ENCODE measurements around the gene SHMT2. TPM values are rescaled to one million over a fixed set of nuclear protein-coding genes. Genes with fewer than 3 reads are reported as not detected.

Gene SHMT2
- total RNA-seq, 1 experiment from 2014 or later = 274 TPM

DNA sequence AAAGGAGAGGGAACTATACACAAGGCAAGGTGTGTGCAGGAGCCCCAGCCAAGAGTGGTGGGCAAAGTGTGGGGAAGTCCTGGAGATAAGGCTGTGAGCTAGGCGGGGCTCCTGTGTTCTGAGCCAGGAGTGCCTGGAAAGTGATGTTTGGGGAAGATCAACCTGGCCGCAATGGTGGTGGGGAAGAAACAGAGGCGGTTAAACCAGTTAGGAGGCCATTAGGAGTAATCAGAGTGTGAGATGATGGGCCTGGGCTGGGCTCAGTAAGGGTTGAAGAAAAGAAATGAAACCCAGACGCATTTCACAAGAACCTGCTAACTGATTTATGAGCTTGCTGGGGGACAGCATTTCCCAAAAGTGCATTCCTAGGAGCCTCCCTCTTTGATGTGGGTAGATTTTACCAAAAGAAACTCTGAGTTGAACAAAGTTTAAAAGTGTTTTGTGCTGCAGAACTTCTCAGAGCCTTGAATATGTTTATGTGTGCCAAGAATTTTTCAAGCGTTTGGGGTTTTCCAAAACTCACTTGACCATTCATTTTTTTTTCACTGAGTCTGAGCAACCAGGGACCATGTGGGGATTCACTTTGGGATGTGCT, 47.9 kb upstream of the SHMT2 start:
- H3K27ac ChIP-seq (ENCODE audit: low read depth, low read length, poor library complexity, severe bottlenecking) = no peak overlapping the region
- H3K27me3 ChIP-seq (replicated peaks; ENCODE audit: insufficient read depth, low read depth, low read length, poor library complexity) = no peaks in the 10 kb centered on the region
- CTCF ChIA-PET = interaction anchor here (0.6 to 0.7 kb wide), 3 partner anchors 40 to 424 kb away, joined by 3 to 12 read pairs (median 4); no protein-coding TSS in a partner anchor
- H3K4me1 ChIP-seq (ENCODE audit: insufficient read depth, low read length, poor library complexity, severe bottlenecking) = no peaks in the 10 kb centered on the region
- BruUV-seq (replicated peaks) = no TSS peak
- no peak overlapping the region for H3K4me3 ChIP-seq (ENCODE audit: low read depth, low read length, poor library complexity, severe bottlenecking)
- POLR2A ChIA-PET (ENCODE audit: low non-redundant PET) = no interaction called here
- DNase-seq (ENCODE audit: low spot score) = no peak
- H3K9me3 ChIP-seq (ENCODE audit: low read depth, low read length, poor library complexity, severe bottlenecking) = no peaks in the 10 kb centered on the region
- H3K36me3 ChIP-seq (ENCODE audit: insufficient read depth, low read length, poor library complexity, severe bottlenecking) = peaks cover 11% of the 10 kb centered on the region
- intact Hi-C loops (cut with micrococcal nuclease; ENCODE audit: unreplicated experiment) = loop anchor here (2.0 to 10.0 kb wide), 3 partner anchors 57 to 427 kb away; partner anchors contain the start of genes PRIM1 and ZBTB39
- TF ChIP-seq EZH2 (IDR thresholded peaks at IDR 0.05; ENCODE audit: borderline replicate concordance, low read depth, low read length, poor library complexity, severe bottlenecking) = no peak
- TF ChIP-seq, protein P1, sequence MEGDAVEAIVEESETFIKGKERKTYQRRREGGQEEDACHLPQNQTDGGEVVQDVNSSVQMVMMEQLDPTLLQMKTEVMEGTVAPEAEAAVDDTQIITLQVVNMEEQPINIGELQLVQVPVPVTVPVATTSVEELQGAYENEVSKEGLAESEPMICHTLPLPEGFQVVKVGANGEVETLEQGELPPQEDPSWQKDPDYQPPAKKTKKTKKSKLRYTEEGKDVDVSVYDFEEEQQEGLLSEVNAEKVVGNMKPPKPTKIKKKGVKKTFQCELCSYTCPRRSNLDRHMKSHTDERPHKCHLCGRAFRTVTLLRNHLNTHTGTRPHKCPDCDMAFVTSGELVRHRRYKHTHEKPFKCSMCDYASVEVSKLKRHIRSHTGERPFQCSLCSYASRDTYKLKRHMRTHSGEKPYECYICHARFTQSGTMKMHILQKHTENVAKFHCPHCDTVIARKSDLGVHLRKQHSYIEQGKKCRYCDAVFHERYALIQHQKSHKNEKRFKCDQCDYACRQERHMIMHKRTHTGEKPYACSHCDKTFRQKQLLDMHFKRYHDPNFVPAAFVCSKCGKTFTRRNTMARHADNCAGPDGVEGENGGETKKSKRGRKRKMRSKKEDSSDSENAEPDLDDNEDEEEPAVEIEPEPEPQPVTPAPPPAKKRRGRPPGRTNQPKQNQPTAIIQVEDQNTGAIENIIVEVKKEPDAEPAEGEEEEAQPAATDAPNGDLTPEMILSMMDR (conservative IDR thresholded peaks at IDR 0.05; ENCODE audit: low read depth, low read length) = no peak

DNA sequence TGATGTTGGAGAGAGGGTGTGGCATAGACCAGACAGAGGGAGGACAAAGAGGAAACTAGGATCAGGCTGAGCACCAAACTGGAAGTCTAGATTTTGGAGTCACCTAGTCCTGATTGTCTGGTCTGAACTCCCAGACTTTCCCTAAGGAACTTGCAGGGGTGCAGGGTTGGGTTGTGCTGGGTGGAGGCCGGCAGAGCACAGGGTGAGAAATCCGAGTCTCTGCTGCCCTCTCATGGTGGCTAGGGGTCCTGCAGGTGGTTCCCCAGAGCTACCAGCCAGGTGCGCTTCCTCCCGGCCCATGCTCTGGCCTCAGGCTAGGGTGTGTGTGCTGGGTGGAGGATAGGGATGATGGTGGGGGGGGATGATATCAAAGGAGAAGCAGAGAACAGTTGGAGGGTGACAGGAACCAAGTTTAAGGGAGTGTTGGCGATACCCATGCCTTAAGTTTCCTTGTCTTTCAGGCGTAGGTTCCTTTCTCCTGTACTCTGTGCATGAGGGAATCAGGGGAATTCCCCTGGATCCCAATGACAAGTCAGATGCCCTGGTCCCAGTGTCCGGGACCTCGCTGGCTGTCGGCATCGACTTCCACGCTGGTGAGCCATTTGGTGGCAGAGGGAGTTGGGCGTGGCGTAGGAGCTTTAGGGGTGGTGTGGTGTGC, 46.5 kb upstream of the SHMT2 start:
- peak; percentile 79 for DNase-seq (ENCODE audit: low spot score)
- no peaks in the 10 kb centered on the region for H3K27me3 ChIP-seq (replicated peaks; ENCODE audit: insufficient read depth, low read depth, low read length, poor library complexity)
- CTCF ChIA-PET = interaction anchor here (0.6 to 1.4 kb wide), 9 partner anchors 10 to 114 kb away, joined by 3 to 8 read pairs (median 4); partner anchors contain the start of gene STAT6
- POLR2A ChIA-PET (ENCODE audit: low non-redundant PET) = interaction anchor here (0.7 kb wide), 1 partner anchor 123 kb away, joined by 3 read pairs; no protein-coding TSS in a partner anchor
- intact Hi-C loops (cut with micrococcal nuclease; ENCODE audit: unreplicated experiment) = loop anchor here (2.0 to 10.0 kb wide), 3 partner anchors 58 to 428 kb away; partner anchors contain the start of genes PRIM1 and ZBTB39
- no peaks in the 10 kb centered on the region for H3K4me1 ChIP-seq (ENCODE audit: insufficient read depth, low read length, poor library complexity, severe bottlenecking)
- H3K27ac ChIP-seq (ENCODE audit: low read depth, low read length, poor library complexity, severe bottlenecking) = no peak overlapping the region
- H3K36me3 ChIP-seq (ENCODE audit: insufficient read depth, low read length, poor library complexity, severe bottlenecking) = peaks cover 11% of the 10 kb centered on the region
- no peak overlapping the region for H3K4me3 ChIP-seq (ENCODE audit: low read depth, low read length, poor library complexity, severe bottlenecking)
- H3K9me3 ChIP-seq (ENCODE audit: low read depth, low read length, poor library complexity, severe bottlenecking) = no peaks in the 10 kb centered on the region
- no peak for TF ChIP-seq EZH2 (IDR thresholded peaks at IDR 0.05; ENCODE audit: borderline replicate concordance, low read depth, low read length, poor library complexity, severe bottlenecking)
- TF ChIP-seq, protein P1 (conservative IDR thresholded peaks at IDR 0.05; ENCODE audit: low read depth, low read length) = peak; percentile 91
- BruUV-seq (replicated peaks) = no TSS peak

DNA sequence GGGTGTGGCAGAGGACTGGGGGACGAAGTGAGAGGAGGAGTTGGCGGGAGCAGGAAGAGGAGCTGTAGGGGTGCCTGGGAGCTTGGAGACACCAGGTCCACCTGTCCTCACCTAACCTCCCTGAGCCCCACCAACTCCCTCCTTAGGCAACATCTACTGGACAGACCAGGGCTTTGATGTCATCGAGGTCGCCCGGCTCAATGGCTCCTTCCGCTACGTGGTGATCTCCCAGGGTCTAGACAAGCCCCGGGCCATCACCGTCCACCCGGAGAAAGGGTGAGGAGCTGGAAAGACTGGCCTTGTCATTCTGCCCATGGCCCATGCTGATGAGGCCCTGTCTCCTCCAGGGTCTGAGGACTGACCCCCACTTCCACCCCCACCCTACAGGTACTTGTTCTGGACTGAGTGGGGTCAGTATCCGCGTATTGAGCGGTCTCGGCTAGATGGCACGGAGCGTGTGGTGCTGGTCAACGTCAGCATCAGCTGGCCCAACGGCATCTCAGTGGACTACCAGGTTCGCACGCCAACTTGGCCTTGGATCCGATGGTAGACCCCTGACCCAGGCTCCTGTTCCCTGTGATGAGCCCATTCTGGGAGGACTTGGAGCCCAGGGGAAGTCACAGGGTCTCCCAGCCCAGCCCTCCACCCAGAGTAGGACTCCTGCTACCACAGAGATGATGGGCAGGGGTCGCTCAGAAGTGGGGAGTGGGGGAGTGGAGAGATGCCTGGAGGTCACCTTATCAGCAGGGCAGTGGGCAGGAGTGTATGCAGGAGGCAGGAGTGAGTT, 45.4 kb upstream of the SHMT2 start:
- DNase-seq (ENCODE audit: low spot score) = no peak
- no peaks in the 10 kb centered on the region for H3K9me3 ChIP-seq (ENCODE audit: low read depth, low read length, poor library complexity, severe bottlenecking)
- CTCF ChIA-PET = interaction anchor here (1.4 kb wide), 1 partner anchor 73 kb away, joined by 5 read pairs; the partner anchor contains the start of gene STAT6
- H3K36me3 ChIP-seq (ENCODE audit: insufficient read depth, low read length, poor library complexity, severe bottlenecking) = peaks cover 11% of the 10 kb centered on the region
- no peak overlapping the region for H3K27ac ChIP-seq (ENCODE audit: low read depth, low read length, poor library complexity, severe bottlenecking)
- H3K4me1 ChIP-seq (ENCODE audit: insufficient read depth, low read length, poor library complexity, severe bottlenecking) = no peaks in the 10 kb centered on the region
- TF ChIP-seq, protein P1 (conservative IDR thresholded peaks at IDR 0.05; ENCODE audit: low read depth, low read length) = no peak
- TF ChIP-seq EZH2 (IDR thresholded peaks at IDR 0.05; ENCODE audit: borderline replicate concordance, low read depth, low read length, poor library complexity, severe bottlenecking) = no peak
- BruUV-seq (replicated peaks) = no TSS peak
- intact Hi-C loops (cut with micrococcal nuclease; ENCODE audit: unreplicated experiment) = loop anchor here (2.0 to 10.0 kb wide), 3 partner anchors 59 to 429 kb away; partner anchors contain the start of genes PRIM1 and ZBTB39
- H3K27me3 ChIP-seq (replicated peaks; ENCODE audit: insufficient read depth, low read depth, low read length, poor library complexity) = no peaks in the 10 kb centered on the region
- POLR2A ChIA-PET (ENCODE audit: low non-redundant PET) = no interaction called here
- no peak overlapping the region for H3K4me3 ChIP-seq (ENCODE audit: low read depth, low read length, poor library complexity, severe bottlenecking)

All from A673 (cell line).